Caco-2 (cell line): ENCODE measurements around the gene IRF1. TPM values are rescaled to one million over a fixed set of nuclear protein-coding genes. Genes with fewer than 3 reads are reported as not detected.

Experiments
- BruUV-seq: library from RNA; stranded (reverse); fragments of 400-500 nt; replicated peaks from 2 replicates; lab custom pipeline; 2021; lab: Mats Ljungman, UMichigan
- CTCF ChIA-PET: fragments of 300-600 bp; sonication (Branson Sonifier 250); formaldehyde crosslinking; loops from one replicate; lab custom pipeline; 2022; ENCODE audit warnings: antibody characterized with exemption; lab: Charles Lee
- POLR2A ChIA-PET: fragments of 300-600 bp; sonication (Branson Sonifier 250); formaldehyde crosslinking; loops from one replicate; lab custom pipeline; 2022; ENCODE audit warnings: antibody characterized with exemption; lab: Charles Lee
- DNase-seq, 2 experiments: peaks; one replicate each; pipeline versions ENCODE4 v3.0.0 to v3.0.0-alpha.2; 2020 to 2022
- H3K27me3 ChIP-seq: replicated peaks from 2 replicates; pipeline ENCODE4 v1.6.0; 2011; ENCODE audit warnings: low read length; ENCODE audit not compliant: control insufficient read depth, insufficient read depth
- H3K36me3 ChIP-seq: 2 replicates; pipeline ENCODE4 v1.5.1; 2011; ENCODE audit warnings: low read length; ENCODE audit not compliant: control insufficient read depth, insufficient read depth
- H3K4me1 ChIP-seq: fragments of 250-450 bp; sonication (Bioruptor Pico); 2 replicates; pipeline ENCODE4 v1.5.1; 2020; ENCODE audit warnings: mild to moderate bottlenecking
- H3K4me3 ChIP-seq: 2 replicates; pipeline ENCODE4 v1.5.1; 2011; ENCODE audit warnings: low read depth, mild to moderate bottlenecking, control low read depth, low read length
- H3K9me3 ChIP-seq: fragments of 250-450 bp; sonication (Bioruptor Pico); 2 replicates; pipeline ENCODE4 v1.5.1; 2020; ENCODE audit warnings: mild to moderate bottlenecking, moderate library complexity
- H3K27ac Mint-ChIP-seq: one replicate; pipeline ENCODE4 v1.8.0; 2022; ENCODE audit warnings: mixed read lengths; ENCODE audit not compliant: unreplicated experiment
- H3K27me3 Mint-ChIP-seq: one replicate; pipeline ENCODE4 v1.8.0; 2022; ENCODE audit warnings: mixed read lengths; ENCODE audit not compliant: insufficient read depth, unreplicated experiment
- H3K36me3 Mint-ChIP-seq: one replicate; pipeline ENCODE4 v1.8.0; 2022; ENCODE audit warnings: mild to moderate bottlenecking, mixed read lengths; ENCODE audit not compliant: insufficient read depth, unreplicated experiment
- H3K4me1 Mint-ChIP-seq: one replicate; pipeline ENCODE4 v1.8.0; 2022; ENCODE audit warnings: low read depth, mixed read lengths; ENCODE audit not compliant: unreplicated experiment
- H3K4me3 Mint-ChIP-seq: one replicate; pipeline ENCODE4 v1.8.0; 2022; ENCODE audit warnings: mild to moderate bottlenecking, moderate library complexity, mixed read lengths; ENCODE audit not compliant: unreplicated experiment
- H3K9me3 Mint-ChIP-seq: one replicate; pipeline ENCODE4 v1.8.0; 2022; ENCODE audit warnings: mixed read lengths; ENCODE audit not compliant: unreplicated experiment
- CTCF ChIP-seq, 2 experiments: fragments of 200-600 bp in 1 of 2; IDR thresholded peaks; 1 replicate in 1 of 2; 2 replicates in 1 of 2; pipeline versions ENCODE4 v1.5.1 to v1.8.0; 2011 to 2022; ENCODE audit warnings: antibody characterized with exemption in 1 of 2, control low read depth in 1 of 2, inconsistent platforms in 1 of 2, low read depth in 1 of 2, low read length in 1 of 2, mild to moderate bottlenecking in 1 of 2, moderate library complexity in 1 of 2; ENCODE audit not compliant: insufficient read depth in 1 of 2, severe bottlenecking in 1 of 2, unreplicated experiment in 1 of 2
- intact Hi-C: fragments of 100-400 bp; cut with micrococcal nuclease; formaldehyde crosslinking; loops from one replicate; pipeline ENCODE4 v1.10.0; 2022; ENCODE audit not compliant: unreplicated experiment
- total RNA-seq: library from RNA; stranded (reverse); gene quantifications from 2 replicates; pipeline ENCODE4 v1.2.3, GENCODE V29; 2022

Gene IRF1
- total RNA-seq, 1 experiment from 2014 or later: 16.8 TPM

GRCh38 chr5:132451387-132451786 lies 39.2 kb downstream of the IRF1 start:
- H3K27me3 Mint-ChIP-seq: no peaks in the 10 kb centered on the region
- Histone ChIP-seq H3K9me3 (no peaks in the 10 kb centered on the region), H3K4me1 (peaks cover 10% of the 10 kb centered on the region), H3K27me3 (no peaks in the 10 kb centered on the region), H3K36me3 (no peaks in the 10 kb centered on the region), H3K4me3 (no peak overlapping the region)
- BruUV-seq: no TSS peak
- intact Hi-C loops: no loop called here
- CTCF ChIA-PET: no interaction called here
- TF ChIP-seq CTCF (IDR thresholded peaks at IDR 0.05; ENCODE audit: insufficient read depth in 1 of 2, low read depth in 1 of 2, low read length in 1 of 2, severe bottlenecking in 1 of 2, unreplicated experiment in 1 of 2): no peak
- H3K4me1 Mint-ChIP-seq: peaks cover 27% of the 10 kb centered on the region
- peaks cover 20% of the 10 kb centered on the region for H3K9me3 Mint-ChIP-seq
- no peak overlapping the region for H3K4me3 Mint-ChIP-seq
- DNase-seq: no peak
- peaks cover 4% of the 10 kb centered on the region for H3K36me3 Mint-ChIP-seq
- H3K27ac Mint-ChIP-seq: no peak overlapping the region
- POLR2A ChIA-PET: interaction anchor here (0.6 to 1.5 kb wide), 2 partner anchors 8 to 213 kb away, joined by 3 read pairs; no protein-coding TSS in a partner anchor

- Mint-ChIP-seq H3K27ac (peak overlapping the region; percentile 7), H3K4me3 (no peak overlapping the region), H3K9me3 (peaks cover 20% of the 10 kb centered on the region), H3K4me1 (peaks cover 39% of the 10 kb centered on the region), H3K27me3 (no peaks in the 10 kb centered on the region), H3K36me3 (peaks cover 12% of the 10 kb centered on the region)
- Histone ChIP-seq H3K4me3 (no peak overlapping the region), H3K4me1 (peaks cover 34% of the 10 kb centered on the region), H3K9me3 (no peaks in the 10 kb centered on the region), H3K27me3 (no peaks in the 10 kb centered on the region), H3K36me3 (no peaks in the 10 kb centered on the region)
- ChIA-PET CTCF (no interaction called here), POLR2A (no interaction called here)
- no peak for TF ChIP-seq CTCF (IDR thresholded peaks at IDR 0.05; ENCODE audit: insufficient read depth in 1 of 2, low read depth in 1 of 2, low read length in 1 of 2, severe bottlenecking in 1 of 2, unreplicated experiment in 1 of 2)
- BruUV-seq: no TSS peak
- DNase-seq: no peak
- intact Hi-C loops: no loop called here
Measured at GRCh38 chr5:132449060-132449459, 41.5 kb downstream of the IRF1 start.

GRCh38 chr5:132447196-132447595 lies 43.4 kb downstream of the IRF1 start:
- no peak for DNase-seq
- peaks cover 8% of the 10 kb centered on the region for H3K36me3 Mint-ChIP-seq
- no TSS peak for BruUV-seq
- no peak for TF ChIP-seq CTCF (IDR thresholded peaks at IDR 0.05; ENCODE audit: insufficient read depth in 1 of 2, low read depth in 1 of 2, low read length in 1 of 2, severe bottlenecking in 1 of 2, unreplicated experiment in 1 of 2)
- H3K36me3 ChIP-seq: no peaks in the 10 kb centered on the region
- H3K4me1 Mint-ChIP-seq: peaks cover 28% of the 10 kb centered on the region
- H3K4me3 ChIP-seq: no peak overlapping the region
- no peaks in the 10 kb centered on the region for H3K27me3 ChIP-seq
- no peaks in the 10 kb centered on the region for H3K27me3 Mint-ChIP-seq
- ChIA-PET POLR2A (no interaction called here), CTCF (no interaction called here)
- H3K4me3 Mint-ChIP-seq: no peak overlapping the region
- H3K9me3 Mint-ChIP-seq: peaks cover 8% of the 10 kb centered on the region
- intact Hi-C loops: no loop called here
- no peaks in the 10 kb centered on the region for H3K9me3 ChIP-seq
- H3K4me1 ChIP-seq: peaks cover 39% of the 10 kb centered on the region
- no peak overlapping the region for H3K27ac Mint-ChIP-seq
